Neural cell (in vitro differentiated cells): ENCODE data around the gene ANP32E. TPM values are rescaled to one million over a fixed set of nuclear protein-coding genes. Genes with fewer than 3 reads are reported as not detected.

Experiments
- H2AFZ ChIP-seq: fragments of 200-600, 300-800 bp; sonication (generic), shearing (Covaris generic); 2 replicates; pipeline ENCODE4 v1.6.0; 2014; ENCODE audit warnings: low read depth, mild to moderate bottlenecking, antibody characterized with exemption, low read length, moderate library complexity
- H3F3A ChIP-seq: fragments of 200-600 bp; shearing (Covaris generic); 2 replicates; pipeline ENCODE4 v1.6.1; 2016; ENCODE audit warnings: mild to moderate bottlenecking, moderate library complexity, mixed read lengths, antibody characterized with exemption, low read length; ENCODE audit not compliant: insufficient read depth, poor library complexity, severe bottlenecking
- H3K27ac ChIP-seq: fragments of 200-600, 300-800 bp; sonication (generic), shearing (Covaris generic); 2 replicates; pipeline ENCODE4 v1.5.1; 2014; ENCODE audit warnings: mild to moderate bottlenecking, low read length, moderate library complexity
- H3K27me3 ChIP-seq: fragments of 300-800, 200-600 bp; sonication (generic), shearing (Covaris generic); 2 replicates; pipeline ENCODE4 v1.6.0; 2014; ENCODE audit warnings: mild to moderate bottlenecking, low read depth, low read length, moderate library complexity; ENCODE audit not compliant: insufficient read depth
- H3K36me3 ChIP-seq: fragments of 300-800, 200-600 bp; sonication (generic), shearing (Covaris generic); 2 replicates; pipeline ENCODE4 v1.5.1; 2014; ENCODE audit warnings: mild to moderate bottlenecking, antibody characterized with exemption, low read length, moderate library complexity; ENCODE audit not compliant: insufficient read depth
- H3K4me2 ChIP-seq: fragments of 300-800, 200-600 bp; sonication (generic), shearing (Covaris generic); 2 replicates; pipeline ENCODE4 v1.6.0; 2014; ENCODE audit warnings: mild to moderate bottlenecking, low read length
- H3K4me3 ChIP-seq: fragments of 300-800, 200-600 bp; sonication (generic), shearing (Covaris generic); 2 replicates; pipeline ENCODE4 v1.5.1; 2014; ENCODE audit warnings: mild to moderate bottlenecking, low read length, moderate library complexity
- H3K79me2 ChIP-seq: fragments of 200-600 bp; shearing (Covaris generic); replicated peaks from 2 replicates; pipeline ENCODE4 v1.6.0; 2014; ENCODE audit warnings: mild to moderate bottlenecking, low read length, moderate library complexity; ENCODE audit not compliant: insufficient read depth
- H3K9ac ChIP-seq: fragments of 300-800, 200-600 bp; sonication (generic), shearing (Covaris generic); 2 replicates; pipeline ENCODE4 v1.6.1; 2016; ENCODE audit warnings: mild to moderate bottlenecking, low read length, mixed read lengths
- H3K9me2 ChIP-seq: fragments of 200-600 bp; shearing (Covaris generic); 2 replicates; pipeline ENCODE4 v1.6.1; 2016; ENCODE audit warnings: mild to moderate bottlenecking, low read length, mixed read lengths; ENCODE audit not compliant: insufficient read depth
- H3K9me3 ChIP-seq: fragments of 200-600, 300-800 bp; sonication (generic), shearing (Covaris generic); 2 replicates; pipeline ENCODE4 v1.6.1; 2016; ENCODE audit warnings: mild to moderate bottlenecking, mixed run types, low read length, moderate library complexity, mixed read lengths
- H4K20me1 ChIP-seq: fragments of 200-600 bp; shearing (Covaris generic); 2 replicates; pipeline ENCODE4 v1.6.1; 2016; ENCODE audit warnings: mild to moderate bottlenecking, mixed run types; ENCODE audit not compliant: insufficient read depth
- EP300 ChIP-seq: fragments of 450-650 bp; conservative IDR thresholded peaks from 2 replicates; pipeline ENCODE4 v1.6.1; 2014; ENCODE audit warnings: antibody characterized with exemption, mild to moderate bottlenecking, moderate library complexity; ENCODE audit not compliant: poor library complexity, severe bottlenecking
- EZH2 ChIP-seq: fragments of 200-600, 300-800 bp; shearing (Covaris generic), sonication (generic); IDR thresholded peaks from 2 replicates; pipeline ENCODE4 v1.6.1; 2014; ENCODE audit warnings: antibody characterized with exemption, low read length, borderline replicate concordance, mild to moderate bottlenecking; ENCODE audit not compliant: insufficient read depth, poor library complexity, severe bottlenecking
- MXI1 ChIP-seq: fragments of 450-650 bp; conservative IDR thresholded peaks from 2 replicates; pipeline ENCODE4 v1.6.1; 2014; ENCODE audit warnings: antibody characterized with exemption, mild to moderate bottlenecking; ENCODE audit not compliant: poor library complexity, severe bottlenecking
- POLR2AphosphoS5 ChIP-seq: IDR thresholded peaks from 2 replicates; pipeline ENCODE4 v1.6.1; 2012
- RAD21 ChIP-seq: fragments of 450-650 bp; conservative IDR thresholded peaks from 2 replicates; pipeline ENCODE4 v1.6.1; 2014; ENCODE audit warnings: antibody characterized with exemption, mild to moderate bottlenecking, moderate library complexity
- REST ChIP-seq: IDR thresholded peaks from 2 replicates; pipeline ENCODE4 v1.6.1; 2012; ENCODE audit warnings: borderline replicate concordance
- SMC3 ChIP-seq: fragments of 450-650 bp; conservative IDR thresholded peaks from 2 replicates; pipeline ENCODE4 v1.6.1; 2014; ENCODE audit warnings: antibody characterized with exemption, mild to moderate bottlenecking, moderate library complexity; ENCODE audit not compliant: poor library complexity
- TAF1 ChIP-seq: IDR thresholded peaks from 2 replicates; pipeline ENCODE4 v1.6.1; 2012; ENCODE audit warnings: low read depth
- polyA plus RNA-seq: library from polyadenylated mRNA; depleted of rRNA; stranded (reverse); fragments of >200 nt; gene quantifications from 2 replicates; pipeline ENCODE4 v1.2.3, GENCODE V29; 2014
- TF ChIP-seq, protein P1 (sequence below): fragments of 450-650 bp; IDR thresholded peaks from 2 replicates; pipeline ENCODE4 v1.5.1; 2014; ENCODE audit warnings: antibody characterized with exemption, mild to moderate bottlenecking, moderate library complexity; ENCODE audit not compliant: poor library complexity, severe bottlenecking

The ANP32E gene
- polyA plus RNA-seq, 1 donor from 2014 or later, result 17.9 TPM

GRCh38 chr1:150269451-150269850, 33.5 kb upstream of the ANP32E start:
- H3K79me2 ChIP-seq, result peaks cover 19% of the 10 kb centered on the region
- H4K20me1 ChIP-seq, result no peaks in the 10 kb centered on the region
- no peaks in the 10 kb centered on the region for H3K9me3 ChIP-seq
- H3K9me2 ChIP-seq, result no peaks in the 10 kb centered on the region
- peak overlapping the region; percentile 82 for H2AFZ ChIP-seq
- H3K9ac ChIP-seq, result peak overlapping the region; percentile 97
- H3K4me2 ChIP-seq, result peak overlapping the region; percentile 54
- no peaks in the 10 kb centered on the region for H3K36me3 ChIP-seq
- H3K27me3 ChIP-seq, result no peaks in the 10 kb centered on the region
- H3F3A ChIP-seq, result no peaks in the 10 kb centered on the region
- TF ChIP-seq, protein P1, sequence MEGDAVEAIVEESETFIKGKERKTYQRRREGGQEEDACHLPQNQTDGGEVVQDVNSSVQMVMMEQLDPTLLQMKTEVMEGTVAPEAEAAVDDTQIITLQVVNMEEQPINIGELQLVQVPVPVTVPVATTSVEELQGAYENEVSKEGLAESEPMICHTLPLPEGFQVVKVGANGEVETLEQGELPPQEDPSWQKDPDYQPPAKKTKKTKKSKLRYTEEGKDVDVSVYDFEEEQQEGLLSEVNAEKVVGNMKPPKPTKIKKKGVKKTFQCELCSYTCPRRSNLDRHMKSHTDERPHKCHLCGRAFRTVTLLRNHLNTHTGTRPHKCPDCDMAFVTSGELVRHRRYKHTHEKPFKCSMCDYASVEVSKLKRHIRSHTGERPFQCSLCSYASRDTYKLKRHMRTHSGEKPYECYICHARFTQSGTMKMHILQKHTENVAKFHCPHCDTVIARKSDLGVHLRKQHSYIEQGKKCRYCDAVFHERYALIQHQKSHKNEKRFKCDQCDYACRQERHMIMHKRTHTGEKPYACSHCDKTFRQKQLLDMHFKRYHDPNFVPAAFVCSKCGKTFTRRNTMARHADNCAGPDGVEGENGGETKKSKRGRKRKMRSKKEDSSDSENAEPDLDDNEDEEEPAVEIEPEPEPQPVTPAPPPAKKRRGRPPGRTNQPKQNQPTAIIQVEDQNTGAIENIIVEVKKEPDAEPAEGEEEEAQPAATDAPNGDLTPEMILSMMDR, result no peak
- TF ChIP-seq REST (no peak), SMC3 (no peak), EZH2 (no peak), EP300 (no peak), MXI1 (no peak), RAD21 (no peak), POLR2AphosphoS5 (no peak), TAF1 (no peak)
- H3K4me3 ChIP-seq, result peak overlapping the region; percentile 99
- peak overlapping the region; percentile 85 for H3K27ac ChIP-seq

- Histone ChIP-seq H3K9me2 (no peaks in the 10 kb centered on the region), H3K36me3 (no peaks in the 10 kb centered on the region), H4K20me1 (no peaks in the 10 kb centered on the region), H3K4me2 (peak within 1 kb of the TSS; percentile 84), H3K9me3 (no peaks in the 10 kb centered on the region), H3K4me3 (peak within 1 kb of the TSS; percentile 99), H3F3A (no peaks in the 10 kb centered on the region), H2AFZ (peak within 1 kb of the TSS; percentile 82), H3K79me2 (peaks cover 19% of the 10 kb centered on the region), H3K27me3 (no peaks in the 10 kb centered on the region), H3K27ac (peak within 1 kb of the TSS; percentile 85), H3K9ac (peak within 1 kb of the TSS; percentile 97)
- peak; percentile 24 for TF ChIP-seq SMC3
- TF ChIP-seq EZH2, result no peak
- TF ChIP-seq POLR2AphosphoS5, result peak; percentile 89
- peak; percentile 72 for TF ChIP-seq MXI1
- TF ChIP-seq, protein P1, result peak; percentile 8
- TF ChIP-seq EP300, result peak; percentile 30
- TF ChIP-seq TAF1, result peak; percentile 79
- TF ChIP-seq REST, result peak; percentile 86
- TF ChIP-seq RAD21, result no peak
Observed at GRCh38 chr1:150268705-150269403, 32.9 kb upstream of the ANP32E start, which contains the start of gene APH1A. TSS of gene APH1A (minus strand) at chr1:150269016. CDS start at chr1:150268810, 206 bp downstream.
